ENCODE results near the gene CEP192.

- TF ChIP-seq CTCF (IDR thresholded peaks at IDR 0.05 in 8 of 11, conservative IDR thresholded peaks at IDR 0.05 in 3 of 11) (no peak), POLR2A (IDR thresholded peaks at IDR 0.05) (no peak)
Observed at GRCh38 chr18:13120983-13121441, 129.8 kb downstream of the CEP192 start.

Measured in spleen (tissue), 7 donors.